Calu3 (cell line): Measurements from ENCODE around the gene LDLRAD3. TPM values are rescaled to one million over a fixed set of nuclear protein-coding genes. Genes with fewer than 3 reads are reported as not detected.

Source experiments
- BruUV-seq: library from RNA; stranded (reverse); fragments of 400-500 nt; replicated peaks from 2 replicates; lab custom pipeline; 2021; lab: Mats Ljungman, UMichigan
- CTCF ChIA-PET: fragments of 300-600 bp; sonication (Branson Sonifier 250); formaldehyde crosslinking; loops from one replicate; lab custom pipeline; 2022; ENCODE audit warnings: antibody characterized with exemption; lab: Charles Lee
- DNase-seq: peaks from one replicate; pipeline ENCODE4 v3.0.0; 2022
- H3K27ac Mint-ChIP-seq: one replicate; pipeline ENCODE4 v1.8.0; 2022; ENCODE audit warnings: mixed read lengths; ENCODE audit not compliant: unreplicated experiment
- H3K27me3 Mint-ChIP-seq: one replicate; pipeline ENCODE4 v1.8.0; 2022; ENCODE audit warnings: mixed read lengths; ENCODE audit not compliant: unreplicated experiment
- H3K36me3 Mint-ChIP-seq: one replicate; pipeline ENCODE4 v1.8.0; 2022; ENCODE audit warnings: mild to moderate bottlenecking, moderate library complexity, mixed read lengths; ENCODE audit not compliant: insufficient read depth, unreplicated experiment
- H3K4me1 Mint-ChIP-seq: one replicate; pipeline ENCODE4 v1.8.0; 2022; ENCODE audit warnings: mild to moderate bottlenecking, low read depth, mixed read lengths; ENCODE audit not compliant: unreplicated experiment
- H3K4me3 Mint-ChIP-seq: one replicate; pipeline ENCODE4 v1.8.0; 2022; ENCODE audit warnings: mild to moderate bottlenecking, low read depth, moderate library complexity, mixed read lengths; ENCODE audit not compliant: unreplicated experiment
- H3K9me3 Mint-ChIP-seq: one replicate; pipeline ENCODE4 v1.8.0; 2022; ENCODE audit warnings: low read depth, mixed read lengths; ENCODE audit not compliant: unreplicated experiment
- intact Hi-C: fragments of 100-400 bp; cut with micrococcal nuclease; formaldehyde crosslinking; loops from one replicate; pipeline ENCODE4 v1.10.0; 2022; ENCODE audit not compliant: unreplicated experiment
- total RNA-seq: library from RNA; stranded (reverse); gene quantifications from 2 replicates; pipeline ENCODE4 v1.2.3, GENCODE V29; 2022
- TF ChIP-seq, protein P1 (sequence below): fragments of 200-600 bp; IDR thresholded peaks from one replicate; pipeline ENCODE4 v1.8.0; 2022; ENCODE audit warnings: antibody characterized with exemption; ENCODE audit not compliant: unreplicated experiment

LDLRAD3 gene
- total RNA-seq, 1 experiment from 2014 or later: 16.2 TPM

DNA sequence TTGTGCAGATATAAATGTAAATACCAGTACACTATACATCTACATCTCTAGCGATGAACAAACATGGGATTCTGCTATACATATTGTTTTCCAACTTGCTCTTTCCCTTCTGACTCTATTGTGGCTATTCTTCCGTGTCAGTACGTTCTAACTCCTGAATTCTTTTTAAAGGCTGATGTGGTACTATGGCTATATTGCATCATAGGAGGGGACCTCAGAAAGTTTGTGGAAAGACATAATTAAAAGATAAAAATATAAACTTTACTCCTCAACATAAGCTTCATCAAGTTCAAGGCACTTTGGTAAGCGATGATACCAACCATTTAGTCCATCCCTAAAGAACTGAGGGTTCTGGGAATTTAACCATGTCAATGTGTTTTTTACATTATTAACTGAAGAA lies 72.8 kb downstream of the LDLRAD3 start:
- CTCF ChIA-PET: no interaction called here
- intact Hi-C loops: no loop called here
- BruUV-seq: no TSS peak
- Mint-ChIP-seq H3K36me3 (no peaks in the 10 kb centered on the region), H3K27me3 (no peaks in the 10 kb centered on the region), H3K4me1 (peaks cover 7% of the 10 kb centered on the region), H3K9me3 (no peaks in the 10 kb centered on the region), H3K27ac (no peak overlapping the region), H3K4me3 (no peak overlapping the region)
- no peak for DNase-seq
- TF ChIP-seq, protein P1, sequence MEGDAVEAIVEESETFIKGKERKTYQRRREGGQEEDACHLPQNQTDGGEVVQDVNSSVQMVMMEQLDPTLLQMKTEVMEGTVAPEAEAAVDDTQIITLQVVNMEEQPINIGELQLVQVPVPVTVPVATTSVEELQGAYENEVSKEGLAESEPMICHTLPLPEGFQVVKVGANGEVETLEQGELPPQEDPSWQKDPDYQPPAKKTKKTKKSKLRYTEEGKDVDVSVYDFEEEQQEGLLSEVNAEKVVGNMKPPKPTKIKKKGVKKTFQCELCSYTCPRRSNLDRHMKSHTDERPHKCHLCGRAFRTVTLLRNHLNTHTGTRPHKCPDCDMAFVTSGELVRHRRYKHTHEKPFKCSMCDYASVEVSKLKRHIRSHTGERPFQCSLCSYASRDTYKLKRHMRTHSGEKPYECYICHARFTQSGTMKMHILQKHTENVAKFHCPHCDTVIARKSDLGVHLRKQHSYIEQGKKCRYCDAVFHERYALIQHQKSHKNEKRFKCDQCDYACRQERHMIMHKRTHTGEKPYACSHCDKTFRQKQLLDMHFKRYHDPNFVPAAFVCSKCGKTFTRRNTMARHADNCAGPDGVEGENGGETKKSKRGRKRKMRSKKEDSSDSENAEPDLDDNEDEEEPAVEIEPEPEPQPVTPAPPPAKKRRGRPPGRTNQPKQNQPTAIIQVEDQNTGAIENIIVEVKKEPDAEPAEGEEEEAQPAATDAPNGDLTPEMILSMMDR: no peak

DNA sequence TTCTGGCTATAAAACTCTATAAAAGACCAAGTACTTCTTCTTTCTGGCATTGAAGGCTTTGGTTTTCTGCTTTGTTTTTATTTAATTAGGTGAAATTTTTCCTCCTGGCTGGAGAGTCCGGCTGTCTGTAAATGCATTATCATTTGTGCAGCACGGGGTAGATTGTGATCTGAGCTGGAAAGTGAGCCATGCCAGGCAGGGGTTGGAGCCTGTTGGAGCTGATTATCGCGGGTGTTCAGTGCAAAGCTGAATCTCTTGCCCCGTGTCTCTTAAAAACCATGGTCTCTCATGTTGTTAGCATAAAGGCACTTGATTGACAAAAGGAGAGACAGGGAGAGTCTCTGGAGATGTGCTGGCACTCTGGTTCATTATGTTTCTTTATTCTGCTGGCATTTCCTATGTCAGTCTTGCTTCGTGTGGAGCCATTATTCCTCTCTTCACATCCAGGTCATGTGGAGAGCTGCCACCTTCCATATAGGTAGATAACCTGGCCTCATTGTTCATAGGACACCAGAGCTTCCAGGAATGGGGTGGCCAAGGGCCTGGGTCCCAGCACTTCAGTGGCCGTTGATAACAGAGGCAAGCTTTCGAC lies 75.2 kb downstream of the LDLRAD3 start:
- CTCF ChIA-PET: no interaction called here
- no peaks in the 10 kb centered on the region for H3K9me3 Mint-ChIP-seq
- H3K4me1 Mint-ChIP-seq: no peaks in the 10 kb centered on the region
- no TSS peak for BruUV-seq
- H3K27ac Mint-ChIP-seq: no peak overlapping the region
- H3K36me3 Mint-ChIP-seq: peaks cover 5% of the 10 kb centered on the region
- DNase-seq: no peak
- intact Hi-C loops: no loop called here
- no peaks in the 10 kb centered on the region for H3K27me3 Mint-ChIP-seq
- TF ChIP-seq, protein P1: no peak
- H3K4me3 Mint-ChIP-seq: no peak overlapping the region

DNA sequence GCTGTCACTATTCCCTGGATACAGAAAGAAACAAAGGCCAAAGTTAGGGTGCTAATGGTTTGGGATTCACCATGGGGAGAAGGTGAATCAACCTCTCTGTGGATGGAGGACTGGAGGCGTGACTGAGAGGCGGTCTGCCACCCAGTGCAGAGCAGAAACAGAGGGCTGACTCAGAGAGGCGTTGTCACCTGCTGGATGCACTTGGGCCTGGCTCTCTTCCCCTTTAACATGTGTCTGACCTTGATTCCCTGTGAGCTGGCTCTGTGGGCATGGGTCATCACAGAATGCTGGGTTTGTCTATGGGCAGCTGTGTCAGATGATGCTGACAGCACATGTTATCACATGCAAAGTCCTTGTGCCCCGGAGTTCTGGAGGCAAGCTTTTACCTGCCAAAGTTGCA lies 75.9 kb downstream of the LDLRAD3 start:
- Mint-ChIP-seq H3K4me3 (no peak overlapping the region), H3K9me3 (no peaks in the 10 kb centered on the region), H3K27ac (no peak overlapping the region), H3K27me3 (no peaks in the 10 kb centered on the region), H3K36me3 (peaks cover 5% of the 10 kb centered on the region), H3K4me1 (no peaks in the 10 kb centered on the region)
- CTCF ChIA-PET: no interaction called here
- TF ChIP-seq, protein P1: no peak
- intact Hi-C loops: no loop called here
- BruUV-seq: no TSS peak
- no peak for DNase-seq

DNA sequence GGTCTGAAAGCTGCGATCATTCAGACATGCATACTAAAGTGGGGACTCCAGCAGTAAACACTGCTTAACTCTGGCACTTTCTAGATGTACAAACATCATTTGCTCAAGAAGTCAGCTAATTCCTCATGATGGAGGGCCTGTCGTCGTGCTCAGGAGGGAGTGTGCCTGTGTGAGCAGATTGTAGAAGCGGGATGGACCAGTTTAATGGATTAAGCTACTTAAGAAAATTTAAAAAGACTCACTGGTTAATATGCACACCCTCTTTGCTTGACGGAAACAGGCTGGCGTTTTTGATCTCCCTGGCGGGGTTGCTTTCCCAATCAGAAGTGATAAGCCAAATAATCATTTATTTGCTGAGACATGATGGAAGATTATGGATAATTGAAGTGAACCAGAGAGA lies 79.0 kb downstream of the LDLRAD3 start:
- no peaks in the 10 kb centered on the region for H3K4me1 Mint-ChIP-seq
- H3K36me3 Mint-ChIP-seq: peaks cover 5% of the 10 kb centered on the region
- no peak overlapping the region for H3K4me3 Mint-ChIP-seq
- CTCF ChIA-PET: interaction anchor here (2.3 kb wide), 1 partner anchor 201 kb away, joined by 7 read pairs; no protein-coding TSS in a partner anchor
- no peak overlapping the region for H3K27ac Mint-ChIP-seq
- no TSS peak for BruUV-seq
- DNase-seq: no peak
- no peaks in the 10 kb centered on the region for H3K27me3 Mint-ChIP-seq
- intact Hi-C loops: no loop called here
- peaks cover 2% of the 10 kb centered on the region for H3K9me3 Mint-ChIP-seq
- TF ChIP-seq, protein P1: no peak
